ENCODE data around the gene ZIK1. TPM values are rescaled to one million over a fixed set of nuclear protein-coding genes. Genes with fewer than 3 reads are reported as not detected.

ZIK1 gene
- polyA plus RNA-seq, 3 donors, result 0.51 to 1.1 (median 1.0) TPM

DNA sequence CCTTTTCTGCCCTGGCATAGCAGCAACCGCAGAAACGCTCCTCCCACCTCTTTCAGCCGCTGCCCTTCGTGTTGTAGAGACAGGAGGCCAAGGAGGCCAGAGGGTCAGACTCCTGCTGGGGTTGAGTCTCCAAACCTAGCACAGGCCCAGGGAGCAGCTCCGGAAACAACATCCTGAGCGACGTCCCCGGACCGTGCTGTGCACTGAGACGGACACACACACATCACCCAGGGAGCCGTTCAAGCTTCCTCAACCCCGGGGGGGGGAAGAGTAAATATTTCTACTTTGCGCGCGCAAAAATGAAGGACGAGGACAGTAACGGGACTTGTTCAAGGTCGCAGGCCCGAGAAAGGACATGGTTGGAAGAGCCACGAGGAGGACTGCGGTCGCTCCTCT lies 24.9 kb upstream of the ZIK1 start:
- WGBS (ENCODE audit: insufficient coverage), result 0% methylated on average over 18 of the region's 22 CpGs
- peaks cover 7 to 25% of the 10 kb centered on the region in 2 donors for H3K36me3 ChIP-seq (replicated peaks in 1 of 2; ENCODE audit: control insufficient read depth in 1 of 2, insufficient read depth in 2 of 2, low read length in 2 of 2)
- peak overlapping the region in 1 of 2 donors; percentile 70 for H3K27ac ChIP-seq (ENCODE audit: low read depth in 1 of 2, low read length in 2 of 2)
- Mint-ChIP-seq H3K4me1 (peaks cover 21% of the 10 kb centered on the region), H3K27me3 (ENCODE audit: low read depth in 3 of 3) (peaks cover 0 to 8% (median 3%) of the 10 kb centered on the region in 3 donors), H3K36me3 (peaks cover 29 to 35% of the 10 kb centered on the region in 2 donors), H3K4me3 (peak overlapping the region; percentile 91 to 95), H3K9me3 (peaks cover 54 to 80% (median 69%) of the 10 kb centered on the region in 7 donors), H3K27ac (peak overlapping the region in 4 of 7 donors; percentile 20 to 84 (median 41))
- H3K4me1 ChIP-seq (ENCODE audit: control insufficient read depth in 1 of 2, insufficient read depth in 2 of 2, low read length in 2 of 2), result peaks cover 16 to 20% of the 10 kb centered on the region in 2 donors
- H3K9me3 ChIP-seq (replicated peaks in 1 of 2; ENCODE audit: control insufficient read depth in 1 of 2, insufficient read depth in 1 of 2, low read length in 2 of 2), result peaks cover 43 to 67% of the 10 kb centered on the region in 2 donors
- peak overlapping the region; percentile 82 for H3K9ac ChIP-seq (ENCODE audit: insufficient read depth, low read length, poor library complexity, severe bottlenecking)
- H3K4me2 ChIP-seq (replicated peaks; ENCODE audit: extremely low read depth, low read length, poor library complexity, severe bottlenecking), result peak overlapping the region; percentile 95
- H3K4me3 ChIP-seq (replicated peaks in 1 of 3; ENCODE audit: low read depth in 2 of 3, low read length in 3 of 3), result peak overlapping the region; percentile 70 to 89 (median 86)
- no peaks in the 10 kb centered on the region for H3K27me3 ChIP-seq (ENCODE audit: control insufficient read depth in 2 of 2, insufficient read depth in 2 of 2, low read length in 2 of 2)
- intact Hi-C loops (cut with micrococcal nuclease), result no loop called here
- TF ChIP-seq, protein P1, sequence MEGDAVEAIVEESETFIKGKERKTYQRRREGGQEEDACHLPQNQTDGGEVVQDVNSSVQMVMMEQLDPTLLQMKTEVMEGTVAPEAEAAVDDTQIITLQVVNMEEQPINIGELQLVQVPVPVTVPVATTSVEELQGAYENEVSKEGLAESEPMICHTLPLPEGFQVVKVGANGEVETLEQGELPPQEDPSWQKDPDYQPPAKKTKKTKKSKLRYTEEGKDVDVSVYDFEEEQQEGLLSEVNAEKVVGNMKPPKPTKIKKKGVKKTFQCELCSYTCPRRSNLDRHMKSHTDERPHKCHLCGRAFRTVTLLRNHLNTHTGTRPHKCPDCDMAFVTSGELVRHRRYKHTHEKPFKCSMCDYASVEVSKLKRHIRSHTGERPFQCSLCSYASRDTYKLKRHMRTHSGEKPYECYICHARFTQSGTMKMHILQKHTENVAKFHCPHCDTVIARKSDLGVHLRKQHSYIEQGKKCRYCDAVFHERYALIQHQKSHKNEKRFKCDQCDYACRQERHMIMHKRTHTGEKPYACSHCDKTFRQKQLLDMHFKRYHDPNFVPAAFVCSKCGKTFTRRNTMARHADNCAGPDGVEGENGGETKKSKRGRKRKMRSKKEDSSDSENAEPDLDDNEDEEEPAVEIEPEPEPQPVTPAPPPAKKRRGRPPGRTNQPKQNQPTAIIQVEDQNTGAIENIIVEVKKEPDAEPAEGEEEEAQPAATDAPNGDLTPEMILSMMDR (IDR thresholded peaks at IDR 0.05), result no peak
- H4K20me1 ChIP-seq (ENCODE audit: insufficient read depth, low read length), result no peaks in the 10 kb centered on the region
- no peak for DNase-seq
- peaks cover 11% of the 10 kb centered on the region for H3K79me2 ChIP-seq (ENCODE audit: insufficient read depth, low read length)
- H2AFZ ChIP-seq (ENCODE audit: insufficient read depth, low read depth, low read length, poor library complexity, severe bottlenecking), result peak overlapping the region; percentile 95

DNA sequence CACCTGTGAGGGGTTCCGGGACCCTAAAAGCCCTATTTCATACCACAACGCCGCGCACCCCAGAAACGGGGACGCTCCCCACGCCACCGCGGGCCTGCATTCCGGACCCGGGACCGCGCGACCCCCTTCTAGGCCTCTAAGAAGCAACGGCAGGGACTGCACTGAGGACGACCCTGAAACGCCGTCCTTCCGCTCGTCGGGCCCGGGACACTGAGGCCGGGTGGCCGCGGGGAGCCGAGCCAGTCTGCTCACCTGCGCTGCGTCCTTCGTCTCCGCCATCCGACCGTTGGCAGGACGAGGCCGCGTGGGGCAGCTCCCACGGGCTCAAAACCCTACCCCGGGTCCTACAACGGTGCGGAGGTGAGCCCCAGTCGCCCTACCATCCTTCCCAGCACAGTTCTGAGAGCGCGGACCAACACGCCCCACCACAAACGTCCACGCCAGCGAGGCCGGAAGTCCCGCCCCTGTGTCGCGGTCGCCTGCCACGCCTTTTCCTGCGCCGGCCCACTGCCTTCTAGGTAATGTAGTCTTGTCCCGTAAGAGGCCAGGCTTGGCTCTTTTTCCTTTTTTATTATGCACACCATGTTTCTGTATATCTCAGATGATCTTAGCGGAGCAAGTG lies 24.4 kb upstream of the ZIK1 start, which contains the start of gene ZNF550:
Gene ZNF550, minus strand, starts transcription at position 460 of the 622 bp plus-strand sequence. Its CDS starts 181 bp downstream, at position 279.
- H3K4me1 Mint-ChIP-seq, result peaks cover 21% of the 10 kb centered on the region
- Histone ChIP-seq H3K4me1 (ENCODE audit: control insufficient read depth in 1 of 2, insufficient read depth in 2 of 2, low read length in 2 of 2) (peaks cover 16 to 20% of the 10 kb centered on the region in 2 donors), H3K79me2 (ENCODE audit: insufficient read depth, low read length) (peaks cover 11% of the 10 kb centered on the region), H3K4me2 (replicated peaks; ENCODE audit: extremely low read depth, low read length, poor library complexity, severe bottlenecking) (peak within 1 kb of the TSS; percentile 95), H3K4me3 (replicated peaks in 1 of 3; ENCODE audit: low read depth in 2 of 3, low read length in 3 of 3) (peak within 1 kb of the TSS; percentile 70 to 89 (median 86)), H3K27me3 (ENCODE audit: control insufficient read depth in 2 of 2, insufficient read depth in 2 of 2, low read length in 2 of 2) (no peaks in the 10 kb centered on the region), H2AFZ (ENCODE audit: insufficient read depth, low read depth, low read length, poor library complexity, severe bottlenecking) (peak within 1 kb of the TSS; percentile 95), H3K9ac (ENCODE audit: insufficient read depth, low read length, poor library complexity, severe bottlenecking) (peak within 1 kb of the TSS; percentile 82), H3K27ac (ENCODE audit: low read depth in 1 of 2, low read length in 2 of 2) (peak within 1 kb of the TSS; percentile 1 to 70), H3K9me3 (replicated peaks in 1 of 2; ENCODE audit: control insufficient read depth in 1 of 2, insufficient read depth in 1 of 2, low read length in 2 of 2) (peaks cover 43 to 67% of the 10 kb centered on the region in 2 donors), H3K36me3 (replicated peaks in 1 of 2; ENCODE audit: control insufficient read depth in 1 of 2, insufficient read depth in 2 of 2, low read length in 2 of 2) (peaks cover 7 to 20% of the 10 kb centered on the region in 2 donors), H4K20me1 (ENCODE audit: insufficient read depth, low read length) (no peaks in the 10 kb centered on the region)
- peaks cover 53 to 80% (median 69%) of the 10 kb centered on the region in 7 donors for H3K9me3 Mint-ChIP-seq
- peak within 1 kb of the TSS; percentile 91 to 95 for H3K4me3 Mint-ChIP-seq
- intact Hi-C loops (cut with micrococcal nuclease), result loop anchor here in 1 of 2 donors (2.0 kb wide), 1 partner anchor 73 kb away; the partner anchor contains the start of gene ZNF211
- H3K27me3 Mint-ChIP-seq (ENCODE audit: low read depth in 3 of 3), result peaks cover 0 to 8% (median 3%) of the 10 kb centered on the region in 3 donors
- H3K36me3 Mint-ChIP-seq, result peaks cover 24 to 30% of the 10 kb centered on the region in 2 donors
- peak within 1 kb of the TSS; percentile 20 to 88 (median 76) for H3K27ac Mint-ChIP-seq
- peak; percentile 68 to 83 (median 75) for DNase-seq
- under 1% methylated on average over 55 of the region's 56 CpGs for WGBS (ENCODE audit: insufficient coverage)
- TF ChIP-seq, protein P1 (IDR thresholded peaks at IDR 0.05), result no peak

Data from CD14-positive monocyte (primary cell).